CD4-positive, alpha-beta T cell treated with Interleukin-12 subunit alpha and Interleukin-12 subunit beta, for 1 hour (primary cell): ENCODE data around the gene GALNT2.

Experiments
- DNase-seq: peaks from one replicate; pipeline ENCODE4 v3.0.0-alpha.2; 2020

Gene GALNT2

DNA sequence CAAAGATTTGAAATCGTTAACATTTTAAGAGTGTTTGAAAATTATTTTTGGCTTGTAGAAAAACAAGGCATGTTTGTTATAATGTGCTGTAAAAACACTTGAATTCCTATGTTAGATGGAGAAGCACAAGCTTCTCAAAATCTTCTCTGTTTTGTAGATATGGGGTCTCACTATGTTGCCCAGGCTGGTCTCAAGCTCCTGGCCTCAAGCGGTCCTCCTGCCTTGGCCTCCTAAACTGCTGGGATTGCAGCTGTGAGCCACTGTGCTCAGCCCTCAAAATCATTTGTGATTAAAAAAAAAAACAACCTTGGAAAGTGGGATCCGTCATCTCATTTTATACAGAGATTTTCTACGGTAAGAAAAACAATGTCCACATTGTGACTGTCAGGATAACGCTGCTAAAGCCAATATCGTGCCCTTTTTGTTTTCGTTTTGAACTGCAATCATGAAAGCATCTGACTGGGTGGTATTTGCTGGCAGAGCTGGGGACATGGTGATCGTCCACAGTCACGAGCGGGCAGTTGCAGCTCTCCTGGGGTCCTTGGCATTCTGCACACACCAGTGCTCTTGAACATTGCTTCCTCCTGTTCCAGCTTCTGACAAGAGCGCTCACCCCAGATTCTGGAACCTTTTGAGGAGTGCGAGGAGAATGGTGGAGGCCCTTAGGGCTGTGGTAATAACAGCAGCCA is 246.6 kb downstream of the GALNT2 start:
- DNase-seq: no peak

- no peak for DNase-seq
These were observed 247.1 kb downstream of the GALNT2 start for GRCh38 chr1:230314142-230314470.

DNA sequence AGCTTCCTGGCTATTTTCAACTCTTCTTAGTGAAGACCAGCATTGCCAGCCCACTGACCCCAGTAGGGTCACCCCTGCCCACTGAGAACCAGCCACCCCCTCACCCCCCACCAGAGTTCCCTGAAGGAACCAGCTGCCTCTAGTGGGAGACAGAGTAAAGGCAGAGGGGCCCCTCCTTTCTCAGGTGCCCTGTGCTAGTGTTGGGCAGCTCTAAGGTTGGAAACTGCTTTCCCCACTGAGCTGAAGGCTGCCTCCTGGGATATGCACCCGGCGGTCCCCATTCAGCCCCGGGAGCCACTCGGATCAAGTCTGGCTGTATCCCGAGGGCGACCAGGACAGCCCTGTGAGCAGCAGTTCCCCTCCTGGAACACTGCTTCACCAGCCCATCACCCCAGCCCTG is 248.1 kb downstream of the GALNT2 start:
- DNase-seq: no peak

DNA sequence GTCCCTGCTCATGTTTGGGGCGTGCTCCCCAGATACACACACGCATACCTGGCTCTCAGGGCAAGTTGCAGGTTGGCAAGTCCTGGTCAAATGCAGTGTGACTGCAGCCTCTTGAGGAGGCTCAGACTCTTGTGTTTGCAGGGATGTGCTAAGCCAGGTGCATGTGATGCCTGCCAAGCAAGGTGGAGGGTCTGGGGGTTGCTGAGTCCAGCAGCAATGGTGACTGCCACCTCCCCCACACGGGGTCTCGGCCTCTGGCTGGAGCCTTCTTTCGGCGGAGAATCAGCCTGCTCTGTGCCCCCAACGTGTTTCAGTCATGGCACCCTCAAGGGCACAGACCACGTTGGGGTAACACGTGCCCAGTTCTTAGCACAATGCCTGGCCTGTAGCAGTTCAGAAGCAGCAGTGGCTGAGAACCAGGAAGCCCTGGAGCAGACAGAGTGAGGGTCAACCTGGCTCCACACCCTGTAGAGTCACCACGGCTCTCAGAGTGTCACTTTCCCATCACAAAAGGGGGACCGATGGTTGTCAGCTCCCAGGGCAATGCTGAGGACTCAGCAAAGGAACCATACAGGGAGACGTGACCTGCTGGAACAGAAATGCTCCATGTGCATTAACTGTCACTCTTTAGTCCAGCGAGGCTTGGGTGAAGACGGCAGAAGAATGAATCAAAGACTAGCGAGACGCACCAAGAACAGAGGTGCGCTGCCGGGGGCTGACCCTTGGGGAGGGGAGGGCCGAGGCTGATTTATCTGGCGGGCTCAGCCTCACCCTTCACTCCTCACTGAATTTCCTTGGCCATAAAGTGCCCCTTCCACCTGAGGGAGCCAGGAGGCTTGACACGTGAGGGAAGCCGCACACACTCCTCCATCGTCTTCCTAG is 250.1 kb downstream of the GALNT2 start:
- no peak for DNase-seq

DNA sequence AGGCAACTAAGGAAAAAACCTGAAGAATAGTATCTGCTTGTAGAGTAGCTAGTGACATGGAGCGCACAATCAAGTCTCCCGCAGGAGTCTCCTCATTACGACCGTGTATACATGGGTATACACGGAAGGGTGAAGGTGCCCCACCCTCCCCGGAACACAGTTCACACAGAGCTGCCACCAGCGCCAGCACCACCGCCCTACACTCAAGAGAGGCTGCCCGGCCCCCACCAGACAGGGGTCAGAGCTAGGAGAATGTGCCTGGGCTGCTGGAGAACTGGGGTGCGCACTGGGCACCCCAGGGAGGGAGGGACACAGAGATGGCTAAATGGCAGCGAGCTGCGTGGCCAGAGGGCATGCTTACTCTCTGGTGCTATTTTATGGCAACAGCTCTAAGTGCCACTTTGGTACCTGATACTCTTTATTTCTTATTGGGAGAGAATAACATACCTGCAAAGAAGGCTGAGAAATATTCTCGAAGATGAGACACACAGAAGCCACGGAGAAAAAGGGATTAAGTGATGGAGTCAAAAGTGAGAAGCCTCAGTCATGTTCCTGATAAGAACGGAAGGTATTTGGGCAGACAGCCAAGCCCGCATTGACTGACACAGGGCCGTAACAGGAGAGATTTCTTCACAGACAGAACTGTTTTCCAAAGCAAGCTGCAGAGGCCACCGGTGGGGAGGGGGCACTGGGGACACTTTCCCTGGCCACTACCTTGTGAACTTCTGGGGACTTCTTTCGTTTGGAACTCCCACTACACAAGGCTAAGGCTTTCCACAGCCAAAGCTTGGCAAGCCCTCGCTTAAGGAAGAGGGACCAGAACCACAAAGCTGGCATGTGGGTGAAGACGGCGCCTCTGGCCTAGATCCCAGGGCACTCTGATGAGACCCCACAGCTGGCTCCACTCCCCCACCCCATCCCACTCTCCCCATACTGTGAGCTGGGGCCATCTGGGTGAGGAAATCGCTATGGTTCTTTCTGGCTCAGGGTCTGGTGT is 251.1 kb downstream of the GALNT2 start:
- no peak for DNase-seq

- DNase-seq: no peak
These were observed 252.1 kb downstream of the GALNT2 start for GRCh38 chr1:230319014-230319747.

GRCh38 chr1:230320804-230321203 is 253.8 kb downstream of the GALNT2 start:
- no peak for DNase-seq

DNA sequence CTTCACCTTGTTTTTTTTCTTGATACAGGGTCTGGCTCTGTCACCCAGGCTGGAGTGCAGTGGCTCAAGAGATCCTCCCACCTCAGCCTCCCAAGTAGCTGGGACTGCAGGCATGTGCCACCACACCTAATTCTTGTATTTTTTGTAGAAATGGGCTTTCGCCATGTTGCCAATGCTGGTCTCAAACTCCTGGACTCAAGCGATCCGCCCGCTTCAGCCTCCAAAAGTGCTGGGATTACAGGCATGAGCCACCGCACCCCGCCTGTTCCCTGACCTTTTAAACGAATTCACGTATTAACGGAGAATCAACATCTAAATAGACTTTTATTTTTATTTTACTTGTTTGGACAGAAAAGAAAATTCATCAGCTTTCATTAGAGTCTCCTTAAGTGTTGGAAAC is 254.3 kb downstream of the GALNT2 start:
- DNase-seq: no peak

- DNase-seq: no peak
These were observed 254.8 kb downstream of the GALNT2 start for GRCh38 chr1:230321741-230322420.

DNA sequence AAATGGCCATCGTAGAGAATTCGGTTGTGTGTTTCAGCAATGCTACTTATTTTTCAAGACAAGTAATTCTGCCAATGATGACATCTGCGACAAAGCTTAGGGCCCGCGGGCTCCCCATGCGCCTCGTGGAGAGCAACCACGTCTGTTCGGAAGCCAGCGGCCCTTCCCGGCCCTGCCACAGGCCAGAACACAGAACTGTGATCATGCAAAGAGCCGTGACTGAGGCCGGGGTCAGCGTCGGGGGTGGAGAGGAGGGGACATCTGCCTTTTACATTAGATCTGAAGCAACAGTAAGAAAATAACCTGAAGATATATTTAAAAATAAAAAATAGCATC is 255.4 kb downstream of the GALNT2 start:
- DNase-seq: no peak

GRCh38 chr1:230322967-230323547 is 256.0 kb downstream of the GALNT2 start:
- no peak for DNase-seq

GRCh38 chr1:230323686-230324085 is 256.6 kb downstream of the GALNT2 start:
- no peak for DNase-seq

DNA sequence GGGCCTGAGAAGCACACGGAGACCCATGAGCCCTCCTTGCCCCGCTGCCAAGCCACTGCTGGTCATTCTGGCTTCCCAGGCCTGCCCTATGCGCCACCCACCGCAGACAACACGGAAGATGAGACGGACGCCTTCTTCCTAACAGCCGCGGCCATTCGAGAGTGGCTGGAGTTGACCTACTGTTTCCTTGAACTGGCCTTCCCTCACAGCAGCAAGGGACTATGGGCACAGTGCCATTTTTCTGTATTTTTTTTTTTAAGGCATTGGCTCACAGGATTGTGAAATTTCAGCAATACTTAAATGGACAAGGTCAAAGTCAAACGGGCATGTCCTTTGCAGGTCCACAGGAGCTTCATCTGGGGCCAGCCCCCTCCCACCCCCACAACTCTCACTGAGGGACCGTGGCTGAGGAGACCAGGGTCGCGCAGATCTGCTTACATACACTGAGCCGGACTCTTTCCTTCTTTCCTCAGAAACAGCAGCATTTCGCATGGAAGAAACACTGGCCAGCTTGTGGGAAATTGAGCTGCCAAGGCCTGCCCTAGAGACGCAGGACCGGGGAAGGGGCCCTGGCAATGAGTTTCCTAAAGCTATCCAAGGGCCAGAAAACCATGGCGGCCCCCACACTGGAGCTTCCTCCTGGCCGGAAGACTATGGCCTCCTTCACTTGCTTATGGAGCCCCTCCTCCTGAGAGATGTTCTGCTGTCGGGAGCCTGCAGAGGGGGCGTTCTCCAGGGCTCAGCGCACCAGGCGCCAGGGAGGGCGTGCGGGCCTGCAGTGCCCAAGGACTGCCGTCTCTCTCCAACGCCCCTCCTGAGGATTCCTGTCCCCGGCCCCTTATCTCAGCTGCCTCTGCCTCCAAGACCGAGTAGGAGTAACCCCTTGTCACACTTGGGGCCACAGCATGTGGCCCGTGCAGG is 260.2 kb downstream of the GALNT2 start:
- DNase-seq: no peak

DNA sequence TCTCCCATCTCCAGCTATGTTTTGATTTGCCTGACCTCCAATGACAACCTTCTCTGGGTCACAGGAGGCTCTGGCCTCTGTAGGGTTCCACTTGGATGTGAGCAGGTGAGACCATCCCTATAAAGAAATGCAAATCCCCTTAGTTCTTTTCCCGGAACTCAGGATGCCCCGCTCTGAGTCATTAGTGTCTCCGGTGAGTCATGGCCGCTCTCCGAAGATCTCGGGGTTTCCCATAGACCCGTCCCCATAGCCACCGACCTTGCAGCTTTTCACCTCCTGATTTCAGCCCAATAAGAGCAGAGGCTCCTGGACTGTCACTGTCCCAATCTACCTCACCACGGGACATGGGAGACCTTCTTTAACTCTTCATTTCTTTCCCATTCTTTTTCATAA is 260.9 kb downstream of the GALNT2 start:
- no peak for DNase-seq

DNA sequence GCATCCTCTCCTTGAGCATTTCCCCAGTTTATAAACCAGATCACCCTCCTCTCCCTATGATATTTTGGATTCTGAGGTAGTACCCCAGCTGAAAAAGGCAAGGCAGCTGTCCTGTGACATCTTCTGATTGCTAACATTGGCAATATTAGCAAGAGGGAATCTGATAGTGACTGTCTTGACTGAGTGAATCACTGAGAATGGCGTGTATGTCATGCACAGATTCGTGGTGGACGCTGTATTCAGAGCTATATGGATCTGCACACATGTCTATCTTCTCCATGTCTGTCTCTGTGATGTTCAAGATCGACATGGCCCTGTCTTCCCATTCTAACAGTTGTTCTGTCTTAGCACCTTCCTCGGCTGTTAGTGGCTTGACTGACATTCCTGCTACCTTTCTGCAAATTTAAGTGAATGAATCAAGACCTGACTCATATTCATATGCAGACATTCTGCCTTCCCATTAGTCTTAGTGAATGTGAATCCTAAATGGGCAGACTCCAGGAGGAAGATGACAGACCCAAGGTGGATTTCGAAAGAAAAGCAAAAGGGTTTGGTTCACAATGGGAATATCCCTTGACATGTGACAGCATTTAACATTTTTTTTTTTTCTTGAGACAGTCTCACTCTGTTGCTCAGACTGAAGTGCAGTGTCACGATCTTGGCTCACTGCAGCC is 261.4 kb downstream of the GALNT2 start:
- DNase-seq: no peak

DNA sequence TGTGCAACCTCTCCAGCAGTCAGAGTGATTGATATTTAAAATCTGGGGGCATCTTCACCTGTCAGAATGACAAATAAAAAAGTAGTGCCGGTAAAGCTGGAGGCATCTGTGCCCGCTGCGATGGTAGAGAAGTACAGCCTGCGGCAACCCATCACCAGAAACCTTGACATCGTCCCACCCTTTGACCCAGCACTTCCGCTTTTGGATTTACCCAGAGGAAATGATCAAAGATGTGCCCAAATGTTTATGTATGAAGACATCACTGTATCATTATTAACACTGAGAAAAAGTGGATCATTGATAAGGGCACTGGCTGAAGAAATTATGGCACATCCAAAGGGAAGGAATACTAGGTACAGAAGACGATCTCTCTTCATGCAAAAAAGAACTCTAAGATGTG is 263.1 kb downstream of the GALNT2 start:
- no peak for DNase-seq
